DND-41 (cell line): ENCODE measurements around the gene MCM6.

ENCODE experiments used
- EZH2 ChIP-seq: IDR thresholded peaks from 3 replicates; pipeline ENCODE4 v1.6.1; 2012; ENCODE audit warnings: borderline replicate concordance, low read depth, mild to moderate bottlenecking, moderate library complexity, low read length, inconsistent platforms; ENCODE audit not compliant: severe bottlenecking
- TF ChIP-seq, protein P1 (sequence below): IDR thresholded peaks from 2 replicates; pipeline ENCODE4 v1.5.1; 2012; ENCODE audit warnings: borderline replicate concordance, low read length, moderate library complexity, mild to moderate bottlenecking; ENCODE audit not compliant: poor library complexity, severe bottlenecking; ENCODE audit errors: extremely low read depth

- TF ChIP-seq, protein P1, sequence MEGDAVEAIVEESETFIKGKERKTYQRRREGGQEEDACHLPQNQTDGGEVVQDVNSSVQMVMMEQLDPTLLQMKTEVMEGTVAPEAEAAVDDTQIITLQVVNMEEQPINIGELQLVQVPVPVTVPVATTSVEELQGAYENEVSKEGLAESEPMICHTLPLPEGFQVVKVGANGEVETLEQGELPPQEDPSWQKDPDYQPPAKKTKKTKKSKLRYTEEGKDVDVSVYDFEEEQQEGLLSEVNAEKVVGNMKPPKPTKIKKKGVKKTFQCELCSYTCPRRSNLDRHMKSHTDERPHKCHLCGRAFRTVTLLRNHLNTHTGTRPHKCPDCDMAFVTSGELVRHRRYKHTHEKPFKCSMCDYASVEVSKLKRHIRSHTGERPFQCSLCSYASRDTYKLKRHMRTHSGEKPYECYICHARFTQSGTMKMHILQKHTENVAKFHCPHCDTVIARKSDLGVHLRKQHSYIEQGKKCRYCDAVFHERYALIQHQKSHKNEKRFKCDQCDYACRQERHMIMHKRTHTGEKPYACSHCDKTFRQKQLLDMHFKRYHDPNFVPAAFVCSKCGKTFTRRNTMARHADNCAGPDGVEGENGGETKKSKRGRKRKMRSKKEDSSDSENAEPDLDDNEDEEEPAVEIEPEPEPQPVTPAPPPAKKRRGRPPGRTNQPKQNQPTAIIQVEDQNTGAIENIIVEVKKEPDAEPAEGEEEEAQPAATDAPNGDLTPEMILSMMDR = no peak
- TF ChIP-seq EZH2 = no peak
These were observed 17.1 kb upstream of the MCM6 start for GRCh38 chr2:135893374-135893794.
